HAP-1 (cell line): Measurements from ENCODE around the gene C19orf25.
A peak's percentile ranks its signal among the peaks of the same experiment; 100 is the strongest.
"Not testable (repeated sequence)": the region's sequence is repeated elsewhere in the genome, so short reads cannot be mapped to it uniquely, and the experiment has no call there.

Experiments used
- DNase-seq, 2 experiments: peaks; one replicate each; pipeline ENCODE4 v3.0.0-alpha.2; 2016 to 2020; ENCODE audit warnings: low spot score in 2 of 2
- H3K27me3 ChIP-seq: fragments of 250-450 bp; sonication (Bioruptor Pico); 2 replicates; pipeline ENCODE4 v1.5.1; 2020; ENCODE audit warnings: low read depth, mild to moderate bottlenecking, moderate library complexity
- H3K36me3 ChIP-seq: fragments of 250-450 bp; sonication (Bioruptor Pico); replicated peaks from 2 replicates; pipeline ENCODE4 v1.5.1; 2020; ENCODE audit warnings: mild to moderate bottlenecking
- H3K4me1 ChIP-seq: fragments of 250-450 bp; sonication (Bioruptor Pico); 2 replicates; pipeline ENCODE4 v1.5.1; 2020; ENCODE audit warnings: mild to moderate bottlenecking
- H3K4me3 ChIP-seq: fragments of 250-450 bp; sonication (Bioruptor Pico); 2 replicates; pipeline ENCODE4 v1.5.1; 2020; ENCODE audit warnings: mild to moderate bottlenecking, moderate library complexity
- H3K9me3 ChIP-seq: fragments of 250-450 bp; sonication (Bioruptor Pico); 2 replicates; pipeline ENCODE4 v1.5.1; 2020; ENCODE audit warnings: mild to moderate bottlenecking, moderate library complexity
- in situ Hi-C: fragments of 300-500 bp; cut with MboI; formaldehyde crosslinking; loops from 3 replicates; pipeline ENCODE4 v1.14.3; 2020; ENCODE audit warnings: low sequenced_read_pairs, inconsistent platforms, mixed read lengths

Gene C19orf25

DNA sequence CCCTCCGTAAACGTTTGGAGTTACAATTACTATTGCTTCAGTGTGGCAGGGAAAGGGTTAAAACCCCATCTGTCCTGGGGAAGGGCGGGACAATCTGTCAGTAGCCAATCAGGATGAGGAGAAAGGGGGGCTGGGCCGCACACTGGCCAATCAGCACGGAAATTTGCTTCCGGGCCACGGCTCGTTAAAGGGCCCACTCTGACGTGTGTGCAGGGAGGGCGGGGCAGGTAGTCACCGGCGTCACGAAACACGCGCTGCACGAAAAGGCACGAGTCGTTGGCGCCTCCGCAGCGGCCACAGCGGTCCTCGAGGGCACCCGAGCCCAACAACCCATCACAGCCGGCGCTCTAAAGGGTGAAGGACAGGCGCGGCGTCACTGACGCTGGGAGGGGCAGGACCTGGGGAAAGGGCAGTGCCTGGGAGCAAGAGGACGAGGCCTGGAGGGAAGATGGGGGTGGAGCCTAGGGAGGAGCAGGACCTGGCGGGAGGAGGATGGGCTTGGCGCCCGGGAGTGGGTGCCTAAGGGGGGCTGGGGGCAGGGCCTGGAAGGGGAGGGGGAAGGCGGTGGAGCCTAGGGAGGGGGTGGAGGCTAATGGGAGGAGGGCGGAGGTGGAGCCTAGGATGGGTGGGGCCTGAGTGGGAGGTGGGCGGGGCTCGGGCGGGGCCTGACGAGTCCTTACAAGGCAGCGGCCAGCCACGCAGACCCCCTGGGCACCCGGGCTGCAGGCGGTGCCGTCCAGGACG, 28.9 kb upstream of the C19orf25 start:
- peaks cover 12% of the 10 kb centered on the region for H3K4me1 ChIP-seq
- DNase-seq: peak; percentile 90 to 98
- peaks cover 3% of the 10 kb centered on the region; the same call in 1 of the 2 replicates for H3K9me3 ChIP-seq
- H3K36me3 ChIP-seq: no peaks in the 10 kb centered on the region; the same call in 1 of the 2 replicates
- H3K4me3 ChIP-seq: peak overlapping the region; percentile 39
- in situ Hi-C loops: no loop called here
- no peaks in the 10 kb centered on the region for H3K27me3 ChIP-seq

DNA sequence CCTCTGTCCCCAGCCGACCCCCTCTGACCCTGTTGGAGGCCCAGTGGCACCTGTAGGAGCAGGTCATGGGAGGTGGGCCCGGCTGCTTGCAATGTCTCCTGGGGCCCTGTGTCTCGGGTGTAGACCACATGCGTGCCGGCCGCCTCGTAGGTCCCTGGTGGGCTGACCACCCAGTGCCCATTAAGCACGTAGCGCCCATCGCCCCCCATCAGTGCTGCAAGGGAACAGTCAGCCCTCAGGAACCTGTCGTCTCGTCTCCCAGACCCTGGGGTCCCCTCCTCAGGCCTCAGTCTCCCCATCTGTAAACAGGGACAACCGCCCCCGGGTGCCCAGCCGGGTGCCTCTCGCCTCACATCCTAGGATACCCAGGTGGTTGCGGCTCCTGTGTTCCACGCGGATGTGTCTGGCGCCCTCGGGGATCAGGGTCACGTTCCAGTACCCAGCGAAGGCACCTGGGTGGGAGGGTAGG, 28.2 kb upstream of the C19orf25 start:
- Histone ChIP-seq H3K36me3 (no peaks in the 10 kb centered on the region; the same call in 1 of the 2 replicates), H3K9me3 (peaks cover 3% of the 10 kb centered on the region; the same call in 1 of the 2 replicates), H3K4me1 (peaks cover 10% of the 10 kb centered on the region), H3K4me3 (peak overlapping the region; percentile 39), H3K27me3 (no peaks in the 10 kb centered on the region)
- in situ Hi-C loops: no loop called here
- DNase-seq: no peak

DNA sequence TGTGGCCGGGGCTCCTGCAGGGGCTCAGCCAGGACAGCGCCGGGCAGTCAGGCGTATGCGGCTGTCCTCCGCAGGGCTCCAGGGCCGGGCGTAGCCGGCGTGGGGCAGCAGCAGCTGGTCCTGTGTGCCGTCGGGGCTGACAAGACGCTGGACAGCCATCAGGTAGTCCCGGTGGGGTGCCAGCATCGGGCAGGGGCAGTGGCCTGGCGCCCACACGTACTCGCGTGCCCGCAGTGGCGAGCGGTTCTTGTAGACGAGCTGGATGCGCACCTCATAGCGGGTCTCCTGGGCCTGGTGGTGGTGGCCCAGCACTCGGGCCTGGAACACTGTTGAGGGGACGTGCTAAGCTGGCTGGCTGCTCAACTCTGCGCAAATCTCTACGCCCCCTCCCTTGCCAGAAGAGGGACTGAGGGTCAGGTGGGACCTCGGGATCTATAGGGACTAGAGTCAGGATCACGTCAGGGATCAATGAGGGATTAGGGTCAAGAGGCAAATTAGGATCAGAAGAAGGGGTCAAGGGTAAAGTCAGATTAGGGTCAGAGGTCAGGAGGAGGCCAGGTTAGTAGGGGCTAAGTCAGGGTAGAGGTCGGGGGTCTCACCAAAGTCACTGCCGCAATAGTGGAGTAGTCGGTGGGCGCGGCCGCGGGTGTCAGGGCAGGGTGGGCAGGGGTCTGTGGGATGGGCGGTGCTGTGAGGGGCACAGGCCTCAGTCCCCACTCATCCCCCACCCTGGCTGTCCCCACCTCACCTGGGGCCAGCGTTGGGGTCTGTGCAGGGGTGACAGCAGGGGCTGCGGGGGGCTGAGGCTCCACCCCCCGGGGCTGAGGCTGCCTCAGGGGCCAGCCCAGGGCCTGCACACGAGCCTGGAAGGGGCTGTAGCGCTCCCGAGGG, 27.2 kb upstream of the C19orf25 start:
- Histone ChIP-seq H3K4me3 (no peak overlapping the region), H3K36me3 (no peaks in the 10 kb centered on the region; the same call in 1 of the 2 replicates), H3K27me3 (no peaks in the 10 kb centered on the region), H3K9me3 (peaks cover 3% of the 10 kb centered on the region; the same call in 1 of the 2 replicates), H3K4me1 (peaks cover 10% of the 10 kb centered on the region)
- in situ Hi-C loops: no loop called here
- no peak for DNase-seq

DNA sequence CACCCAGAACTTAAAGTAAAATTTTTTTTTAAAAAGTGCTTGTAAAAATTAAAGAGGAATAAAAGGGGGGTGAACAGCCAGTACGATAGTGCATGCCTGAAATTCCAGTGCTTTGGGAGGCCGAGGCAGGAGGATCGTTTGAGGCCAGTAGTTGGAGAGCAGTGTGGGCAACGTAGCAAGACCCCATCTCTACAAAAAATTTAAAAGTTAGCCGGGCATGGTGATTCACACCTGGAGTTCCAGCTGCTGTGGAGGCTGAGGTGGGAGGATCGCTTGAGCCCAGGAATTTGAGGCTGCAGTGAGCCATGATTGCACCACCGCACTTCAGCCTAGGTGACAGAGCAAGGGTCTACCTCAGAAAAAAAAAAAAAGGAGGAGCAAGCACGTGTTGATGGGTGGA, 26.0 kb upstream of the C19orf25 start:
- H3K9me3 ChIP-seq: peaks cover 5% of the 10 kb centered on the region; the same call in 1 of the 2 replicates
- in situ Hi-C loops: no loop called here

DNA sequence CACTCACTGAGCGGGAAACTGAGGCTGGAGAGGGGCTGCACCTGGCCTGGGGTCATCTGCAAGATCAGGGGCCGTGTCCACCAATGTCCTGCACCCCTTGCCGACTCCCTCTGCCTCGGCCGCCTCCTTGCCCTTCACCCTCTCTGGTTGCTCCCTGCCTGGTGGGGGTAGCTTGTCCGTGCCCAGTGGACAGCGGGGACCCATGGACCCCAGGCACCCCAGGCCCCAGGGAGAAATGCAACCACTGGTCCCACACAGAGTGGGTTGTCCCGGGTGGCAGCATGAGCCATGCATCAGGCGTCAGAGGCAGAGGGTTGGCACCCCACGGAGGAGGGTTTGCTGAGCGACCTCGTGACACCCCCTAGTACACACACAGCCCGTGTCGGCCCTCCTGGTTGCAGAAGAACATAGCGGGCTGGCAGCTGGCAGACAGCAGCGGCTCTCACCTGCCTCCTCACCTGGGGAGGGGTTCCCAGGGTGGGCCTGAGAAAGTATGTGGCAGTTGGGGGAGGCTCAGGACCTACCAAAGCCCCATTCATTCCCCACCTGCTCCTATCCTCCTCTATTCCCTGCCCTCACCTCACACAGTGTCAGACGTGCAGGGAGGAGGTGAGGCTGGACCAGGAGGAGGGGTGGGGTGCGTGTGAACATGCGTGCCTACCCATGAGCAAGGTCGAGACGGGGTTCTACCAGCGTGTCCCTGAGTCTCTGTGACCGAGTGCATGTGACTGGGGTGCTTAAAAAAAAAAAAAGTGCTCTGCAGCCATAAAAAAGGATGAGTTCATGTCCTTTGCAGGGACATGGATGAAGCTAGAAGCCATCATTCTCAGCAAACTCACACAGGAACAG, 25.1 kb upstream of the C19orf25 start:
- in situ Hi-C loops: no loop called here
- no peak for DNase-seq
- Histone ChIP-seq H3K27me3 (no peaks in the 10 kb centered on the region), H3K36me3 (no peaks in the 10 kb centered on the region; the same call in 1 of the 2 replicates), H3K9me3 (peaks cover 8% of the 10 kb centered on the region; the same call in 1 of the 2 replicates), H3K4me3 (no peak overlapping the region), H3K4me1 (peaks cover 6% of the 10 kb centered on the region)

More for the DNA sequence above, 26.0 kb upstream of the C19orf25 start:
- Histone ChIP-seq H3K4me1 (peaks cover 6% of the 10 kb centered on the region), H3K27me3 (no peaks in the 10 kb centered on the region), H3K36me3 (no peaks in the 10 kb centered on the region; the same call in 1 of the 2 replicates), H3K4me3 (no peak overlapping the region)
- DNase-seq: no peak

DNA sequence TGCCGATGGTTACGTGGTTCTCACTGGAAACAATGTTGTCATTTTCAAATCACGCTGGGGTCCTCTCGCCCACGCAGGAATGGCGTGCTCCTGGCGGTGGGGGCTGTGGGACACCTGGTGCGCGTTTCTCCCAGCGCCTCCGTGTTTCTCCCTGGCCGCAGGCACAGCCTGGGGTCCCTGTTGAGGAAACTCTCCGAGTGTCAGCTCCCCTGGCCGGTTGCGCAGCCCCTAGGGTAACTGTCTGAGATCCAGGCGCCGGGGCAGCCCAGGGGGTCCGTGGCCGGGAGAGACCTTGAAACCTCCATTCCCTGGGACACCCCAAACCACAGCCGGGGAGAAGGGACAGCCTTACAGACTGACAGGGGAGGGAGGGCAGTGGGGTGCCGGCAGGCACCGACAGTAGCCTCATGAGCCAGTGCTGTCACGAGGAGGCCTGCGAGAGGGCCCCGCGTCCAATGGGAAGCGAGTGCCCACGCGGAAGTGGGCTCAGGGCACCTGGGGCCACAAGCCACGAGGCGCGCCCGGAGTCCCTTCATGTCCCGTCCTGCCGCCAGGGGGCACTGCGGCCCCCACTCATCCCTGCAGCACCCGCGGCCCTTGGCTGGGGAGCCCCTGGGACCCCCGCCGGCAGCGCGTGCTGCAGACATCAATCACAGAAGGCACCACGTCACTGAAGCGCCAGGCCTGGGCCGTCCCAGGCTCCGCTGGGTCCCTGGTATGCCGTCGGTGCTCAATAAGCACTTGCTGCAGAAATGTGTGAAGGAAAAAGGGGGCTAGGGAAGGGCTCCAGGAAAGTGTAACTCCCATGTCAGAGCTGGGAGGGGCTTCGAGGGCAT, 24.3 kb upstream of the C19orf25 start:
- Histone ChIP-seq H3K4me3 (no peak overlapping the region), H3K9me3 (peaks cover 5% of the 10 kb centered on the region; the same call in 1 of the 2 replicates), H3K36me3 (no peaks in the 10 kb centered on the region), H3K27me3 (no peaks in the 10 kb centered on the region), H3K4me1 (peaks cover 5% of the 10 kb centered on the region)
- DNase-seq: peak in 1 of 2 experiments; percentile 83
- in situ Hi-C loops: no loop called here

DNA sequence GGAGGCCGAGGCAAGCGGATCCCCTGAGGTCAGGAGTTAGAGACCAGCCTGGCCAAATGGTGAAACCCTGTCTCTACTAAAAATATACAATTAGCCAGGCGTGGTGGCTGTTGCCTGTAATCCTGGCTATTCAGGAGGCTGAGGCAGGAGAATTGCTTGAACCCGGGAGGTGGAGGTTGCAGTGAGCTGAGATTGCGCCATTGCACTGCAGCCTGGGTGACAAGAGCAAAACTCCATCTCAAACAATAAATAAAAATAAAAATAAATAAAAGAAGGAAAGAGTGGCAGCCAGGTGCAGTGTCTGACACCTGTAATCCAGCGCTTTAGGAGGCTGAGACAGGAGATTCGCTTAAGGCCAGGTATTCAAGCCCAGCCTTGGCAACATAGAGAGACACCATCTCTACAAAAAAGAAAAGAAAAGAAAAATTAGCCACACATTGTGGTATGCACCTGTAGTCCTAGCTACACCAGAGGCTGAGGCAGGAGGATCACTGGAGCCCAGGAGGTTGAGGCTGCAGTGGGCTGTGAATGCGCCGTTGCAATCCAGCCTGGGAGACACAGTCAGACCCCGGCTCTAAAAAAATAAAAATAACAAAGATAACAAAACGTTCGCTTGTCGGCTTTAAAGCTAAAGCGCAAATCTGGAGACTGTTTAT, 23.5 kb upstream of the C19orf25 start:
- no peaks in the 10 kb centered on the region for H3K36me3 ChIP-seq
- no peak for DNase-seq
- H3K27me3 ChIP-seq: no peaks in the 10 kb centered on the region
- no peak overlapping the region for H3K4me3 ChIP-seq
- in situ Hi-C loops: no loop called here
- peaks cover 10% of the 10 kb centered on the region; the same call in 1 of the 2 replicates for H3K4me1 ChIP-seq
- peaks cover 5% of the 10 kb centered on the region; the same call in 1 of the 2 replicates for H3K9me3 ChIP-seq

DNA sequence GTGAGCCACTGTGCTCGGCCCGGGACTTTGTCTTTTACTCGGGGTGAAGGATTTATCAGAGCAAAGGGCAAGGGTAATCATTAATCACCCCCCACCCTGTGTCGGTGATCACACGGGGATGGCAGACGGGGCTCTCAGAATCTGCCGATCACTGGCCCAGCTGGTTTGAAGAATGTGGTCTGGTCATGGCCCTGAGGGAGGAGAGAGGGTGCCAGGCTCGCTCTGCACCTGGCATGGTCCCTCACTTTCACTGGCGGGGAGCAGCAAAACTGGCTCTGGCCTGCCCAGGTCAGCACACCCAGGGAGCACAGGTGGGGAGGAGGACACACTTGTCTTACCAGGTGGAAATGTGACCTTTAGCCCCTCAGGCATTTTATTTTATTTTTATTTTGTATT, 22.2 kb upstream of the C19orf25 start:
- peaks cover 5% of the 10 kb centered on the region; the same call in 1 of the 2 replicates for H3K9me3 ChIP-seq
- no peak for DNase-seq
- no peaks in the 10 kb centered on the region for H3K36me3 ChIP-seq
- no peaks in the 10 kb centered on the region for H3K27me3 ChIP-seq
- in situ Hi-C loops: no loop called here
- peaks cover 7% of the 10 kb centered on the region; the same call in 1 of the 2 replicates for H3K4me1 ChIP-seq
- no peak overlapping the region for H3K4me3 ChIP-seq

DNA sequence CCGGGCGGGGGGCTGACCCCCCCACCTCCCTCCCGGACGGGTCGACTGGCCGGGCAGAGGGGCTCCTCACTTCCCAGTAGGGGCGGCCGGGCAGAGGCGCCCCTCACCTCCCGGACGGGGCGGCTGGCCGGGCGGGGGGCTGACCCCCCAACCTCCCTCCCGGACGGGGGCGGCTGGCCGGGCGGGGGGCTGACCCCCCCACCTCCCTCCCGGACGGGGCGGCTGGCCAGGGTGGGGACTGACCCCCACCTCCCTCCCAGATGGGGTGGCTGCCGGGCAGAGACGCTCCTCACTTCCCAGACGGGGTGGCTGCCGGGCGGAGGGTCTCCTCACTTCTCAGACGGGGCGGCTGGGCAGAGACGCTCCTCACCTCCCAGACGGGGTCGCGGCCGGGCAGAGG, 20.2 kb upstream of the C19orf25 start:
- H3K4me1 ChIP-seq, in situ Hi-C loops, H3K4me3 ChIP-seq, H3K27me3 ChIP-seq, H3K36me3 ChIP-seq, H3K9me3 ChIP-seq, DNase-seq: not testable (repeated sequence)

DNA sequence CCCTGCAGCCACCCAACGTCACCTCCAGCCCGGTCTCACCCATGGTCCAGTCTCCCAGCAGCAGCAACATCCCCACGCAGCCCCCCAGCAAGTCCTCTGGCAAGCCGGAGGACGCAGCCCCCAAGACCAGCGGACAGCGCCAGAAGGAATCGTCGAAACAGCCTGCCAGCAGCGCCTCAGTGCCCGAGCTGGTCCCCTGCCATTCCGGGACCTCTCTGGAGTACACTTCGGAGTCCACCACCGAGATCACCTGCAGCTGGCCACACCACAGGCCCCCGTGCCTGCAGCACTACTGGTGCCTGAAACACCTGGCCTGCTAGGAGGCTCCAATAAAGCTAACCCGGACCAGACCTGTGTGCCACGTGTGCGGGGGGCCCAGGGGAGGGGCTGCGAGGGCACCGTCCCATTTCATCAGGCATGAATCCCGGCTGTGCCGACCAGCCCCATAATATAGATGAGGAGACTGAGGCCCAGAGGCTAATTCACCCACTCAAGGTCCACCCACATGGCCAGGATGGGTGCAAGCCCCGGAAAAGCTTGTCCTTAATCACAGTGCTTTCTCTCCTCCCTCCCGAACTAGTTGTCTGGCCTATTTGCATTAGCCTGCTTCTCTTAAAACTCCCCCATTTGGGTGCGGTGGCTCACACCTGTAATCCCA, 18.7 kb upstream of the C19orf25 start:
- no peak overlapping the region for H3K4me3 ChIP-seq
- peaks cover 13% of the 10 kb centered on the region for H3K4me1 ChIP-seq
- H3K9me3 ChIP-seq: peaks cover 5% of the 10 kb centered on the region; the same call in 1 of the 2 replicates
- in situ Hi-C loops: no loop called here
- no peak for DNase-seq
- no peaks in the 10 kb centered on the region for H3K27me3 ChIP-seq
- H3K36me3 ChIP-seq: no peaks in the 10 kb centered on the region

DNA sequence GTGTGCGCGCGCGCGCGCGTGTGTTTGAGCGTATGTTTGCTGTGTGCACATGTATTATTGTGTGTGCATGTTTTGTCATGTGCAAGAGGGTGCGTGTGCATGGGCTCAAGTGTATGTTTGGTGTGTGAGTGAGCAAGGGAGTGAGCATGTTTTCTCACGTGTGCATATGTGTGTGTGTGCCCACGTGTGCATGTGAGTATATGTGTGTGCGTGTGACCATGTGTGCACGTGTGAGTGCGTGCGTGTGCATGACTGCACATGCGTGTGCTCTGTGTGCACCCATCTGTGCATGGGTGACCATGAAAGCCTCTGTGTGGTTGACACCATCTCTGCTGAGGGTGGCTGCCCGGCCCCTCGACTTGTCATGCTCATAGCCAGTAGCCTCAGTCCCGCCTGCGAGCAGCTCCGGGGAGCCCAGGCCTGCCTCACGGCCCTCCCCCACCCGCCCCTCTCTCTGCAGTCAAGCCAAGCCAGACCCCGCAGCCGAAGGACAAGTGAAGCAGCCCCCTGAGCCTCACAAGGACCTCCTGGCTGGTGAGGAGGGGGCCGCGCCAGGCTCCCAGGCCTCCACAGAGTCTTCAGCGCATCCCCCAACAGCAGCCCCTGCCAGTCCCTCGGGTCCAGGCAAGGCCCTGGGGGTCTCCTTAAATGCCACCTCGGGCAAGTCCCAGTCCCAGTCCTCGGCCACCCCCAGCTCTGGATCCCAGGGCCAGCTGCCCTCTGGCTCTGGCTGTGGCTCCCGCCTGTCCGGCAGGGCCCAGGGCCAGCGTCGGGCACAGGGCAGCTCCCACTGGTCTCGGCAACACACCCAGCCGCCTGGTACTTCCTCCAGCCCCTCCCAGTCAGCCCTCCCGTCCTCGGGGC, 17.9 kb upstream of the C19orf25 start:
- Histone ChIP-seq H3K4me1 (peaks cover 14% of the 10 kb centered on the region), H3K4me3 (no peak overlapping the region), H3K27me3 (no peaks in the 10 kb centered on the region), H3K9me3 (peaks cover 5% of the 10 kb centered on the region; the same call in 1 of the 2 replicates), H3K36me3 (no peaks in the 10 kb centered on the region)
- DNase-seq: no peak
- in situ Hi-C loops: no loop called here
